Measurements from ENCODE around the gene PIK3R5. TPM values are rescaled to one million over a fixed set of nuclear protein-coding genes. Genes with fewer than 3 reads are reported as not detected.

PIK3R5 gene
- total RNA-seq: 31.0 and 34.2 TPM in 2 replicates

- Mint-ChIP-seq H3K27me3 (no peaks in the 10 kb centered on the region), H3K9me3 (peaks cover 10% of the 10 kb centered on the region), H3K4me1 (peaks cover 58% of the 10 kb centered on the region), H3K27ac (peak within 1 kb of the TSS; percentile 83), H3K36me3 (ENCODE audit: low read depth) (peaks cover 19% of the 10 kb centered on the region), H3K4me3 (peak within 1 kb of the TSS; percentile 88)
- POLR2A ChIA-PET: interaction anchor here (0.6 to 4.5 kb wide), 33 partner anchors 9 to 1280 kb away, joined by 3 to 83 read pairs (median 5); partner anchors contain the start of genes BORCS6, NDEL1, NTN1 and RPL26
- no peak for TF ChIP-seq CTCF (IDR thresholded peaks at IDR 0.05)
- CTCF ChIA-PET: interaction anchor here (0.5 to 2.8 kb wide), 7 partner anchors 11 to 160 kb away, joined by 3 to 9 read pairs (median 3); no protein-coding TSS in a partner anchor
- DNase-seq (peak; percentile 88), ATAC-seq (ENCODE audit: low read depth) (peak; percentile 87)
- intact Hi-C loops (cut with micrococcal nuclease): loop anchor here (1.0 kb wide), 7 partner anchors 11 to 582 kb away; partner anchors contain the start of gene RPL26
These were observed at the start of gene PIK3R5 for GRCh38 chr17:8965394-8966168. Gene PIK3R5, minus strand, starts transcription at chr17:8965707. Its CDS starts 54,213 bp downstream, at chr17:8911494.

- Mint-ChIP-seq H3K4me3 (no peak overlapping the region), H3K36me3 (ENCODE audit: low read depth) (no peaks in the 10 kb centered on the region), H3K9me3 (no peaks in the 10 kb centered on the region), H3K4me1 (no peaks in the 10 kb centered on the region), H3K27ac (no peak overlapping the region), H3K27me3 (peaks cover 48% of the 10 kb centered on the region)
- no peak for DNase-seq
- no peak for ATAC-seq (ENCODE audit: low read depth)
- no peak for TF ChIP-seq CTCF (IDR thresholded peaks at IDR 0.05)
- CTCF ChIA-PET: no interaction called here
- intact Hi-C loops (cut with micrococcal nuclease): no loop called here
- POLR2A ChIA-PET: no interaction called here
These were observed 45.5 kb upstream of the PIK3R5 start for GRCh38 chr17:9011001-9011400.

GRCh38 chr17:9009737-9010136 lies 44.2 kb upstream of the PIK3R5 start:
- no peak for DNase-seq
- Mint-ChIP-seq H3K36me3 (ENCODE audit: low read depth) (no peaks in the 10 kb centered on the region), H3K27ac (no peak overlapping the region), H3K4me1 (no peaks in the 10 kb centered on the region), H3K9me3 (no peaks in the 10 kb centered on the region), H3K4me3 (no peak overlapping the region), H3K27me3 (peaks cover 57% of the 10 kb centered on the region)
- ChIA-PET POLR2A (no interaction called here), CTCF (no interaction called here)
- no peak for ATAC-seq (ENCODE audit: low read depth)
- intact Hi-C loops (cut with micrococcal nuclease): no loop called here
- no peak for TF ChIP-seq CTCF (IDR thresholded peaks at IDR 0.05)

GRCh38 chr17:9009096-9009495 lies 43.6 kb upstream of the PIK3R5 start:
- CTCF ChIA-PET: no interaction called here
- DNase-seq: no peak
- H3K36me3 Mint-ChIP-seq (ENCODE audit: low read depth): no peaks in the 10 kb centered on the region
- H3K27ac Mint-ChIP-seq: no peak overlapping the region
- intact Hi-C loops (cut with micrococcal nuclease): no loop called here
- H3K27me3 Mint-ChIP-seq: peaks cover 54% of the 10 kb centered on the region
- peaks cover 4% of the 10 kb centered on the region for H3K4me1 Mint-ChIP-seq
- TF ChIP-seq CTCF (IDR thresholded peaks at IDR 0.05): no peak
- no peak for ATAC-seq (ENCODE audit: low read depth)
- H3K9me3 Mint-ChIP-seq: no peaks in the 10 kb centered on the region
- POLR2A ChIA-PET: interaction anchor here (0.8 kb wide), 1 partner anchor 12 kb away, joined by 3 read pairs; the partner anchor contains the start of gene NTN1
- H3K4me3 Mint-ChIP-seq: no peak overlapping the region

- peak; percentile 37 for TF ChIP-seq CTCF (IDR thresholded peaks at IDR 0.05)
- intact Hi-C loops (cut with micrococcal nuclease): no loop called here
- H3K4me3 Mint-ChIP-seq: no peak overlapping the region
- H3K9me3 Mint-ChIP-seq: no peaks in the 10 kb centered on the region
- ChIA-PET POLR2A (no interaction called here), CTCF (no interaction called here)
- no peak for DNase-seq
- peaks cover 17% of the 10 kb centered on the region for H3K4me1 Mint-ChIP-seq
- H3K27me3 Mint-ChIP-seq: peaks cover 50% of the 10 kb centered on the region
- no peak overlapping the region for H3K27ac Mint-ChIP-seq
- ATAC-seq (ENCODE audit: low read depth): no peak
- H3K36me3 Mint-ChIP-seq (ENCODE audit: low read depth): no peaks in the 10 kb centered on the region
These were observed 41.7 kb upstream of the PIK3R5 start for GRCh38 chr17:9007052-9007714.
